CD8-positive, alpha-beta memory T cell (primary cell): ENCODE measurements around the gene BTG3. TPM values are rescaled to one million over a fixed set of nuclear protein-coding genes. Genes with fewer than 3 reads are reported as not detected.

Experiments
- CTCF ChIA-PET: fragments of 350-600 bp; sonication (Branson Sonifier 250); formaldehyde crosslinking; loops from one replicate; lab custom pipeline; 2021; ENCODE audit warnings: antibody characterized with exemption; lab: Charles Lee
- POLR2A ChIA-PET: fragments of 350-600 bp; sonication (Branson Sonifier 250); formaldehyde crosslinking; loops from one replicate; lab custom pipeline; 2021; ENCODE audit warnings: antibody characterized with exemption; lab: Charles Lee
- DNase-seq, 5 donors: peaks; one replicate each; pipeline versions ENCODE4 v3.0.0 to v3.0.0-alpha.2; 2020 to 2022; ENCODE audit warnings: mixed read lengths in 1 of 5
- H3K27ac ChIP-seq: one replicate; pipeline ENCODE4 v1.7.0; 2013; ENCODE audit warnings: low read depth, mild to moderate bottlenecking, low read length, moderate library complexity
- H3K27me3 ChIP-seq: 2 replicates; pipeline ENCODE4 v1.7.0; 2013; ENCODE audit warnings: low read length, mild to moderate bottlenecking; ENCODE audit not compliant: insufficient read depth, poor library complexity, severe bottlenecking
- H3K36me3 ChIP-seq: 2 replicates; pipeline ENCODE4 v1.7.0; 2013; ENCODE audit warnings: mild to moderate bottlenecking, low read length, moderate library complexity; ENCODE audit not compliant: insufficient read depth
- H3K4me1 ChIP-seq: 2 replicates; pipeline ENCODE4 v1.7.0; 2013; ENCODE audit warnings: mild to moderate bottlenecking, low read length, moderate library complexity; ENCODE audit not compliant: insufficient read depth
- H3K4me3 ChIP-seq: 2 replicates; pipeline ENCODE4 v1.7.0; 2013; ENCODE audit warnings: mild to moderate bottlenecking, low read length
- H3K9me3 ChIP-seq: 2 replicates; pipeline ENCODE4 v1.7.0; 2013; ENCODE audit warnings: mild to moderate bottlenecking, low read length
- H3K27ac Mint-ChIP-seq, 8 donors: one replicate each; pipeline ENCODE4 v1.8.0; 2020 to 2021; ENCODE audit warnings: mixed read lengths in 8 of 8, mild to moderate bottlenecking in 6 of 8, inconsistent platforms in 3 of 8, moderate library complexity in 3 of 8
- H3K27me3 Mint-ChIP-seq, 2 donors: one replicate each; pipeline ENCODE4 v1.8.0; 2020 to 2021; ENCODE audit warnings: mixed read lengths in 2 of 2, mild to moderate bottlenecking in 1 of 2, moderate library complexity in 1 of 2
- H3K36me3 Mint-ChIP-seq, 3 donors: one replicate each; pipeline ENCODE4 v1.8.0; 2020 to 2021; ENCODE audit warnings: mixed read lengths in 3 of 3, inconsistent platforms in 1 of 3, mild to moderate bottlenecking in 1 of 3
- H3K4me1 Mint-ChIP-seq, 3 donors: one replicate each; pipeline ENCODE4 v1.8.0; 2020 to 2021; ENCODE audit warnings: mixed read lengths in 3 of 3, inconsistent platforms in 1 of 3, mild to moderate bottlenecking in 1 of 3
- H3K4me3 Mint-ChIP-seq, 7 donors: one replicate each; pipeline ENCODE4 v1.8.0; 2020 to 2021; ENCODE audit warnings: mixed read lengths in 7 of 7, mild to moderate bottlenecking in 6 of 7, moderate library complexity in 4 of 7, inconsistent platforms in 2 of 7
- H3K9me3 Mint-ChIP-seq, 5 donors: one replicate each; pipeline ENCODE4 v1.8.0; 2020 to 2022; ENCODE audit warnings: mixed read lengths in 5 of 5, mild to moderate bottlenecking in 3 of 5, moderate library complexity in 2 of 5, inconsistent platforms in 1 of 5
- polyA plus RNA-seq: library from polyadenylated mRNA; unstranded; fragments of 300-500 nt; fragmentation: Illumina TruSeq; gene quantifications from one replicate; pipeline ENCODE4 v1.2.3, GENCODE V29; 2021
- total RNA-seq, 2 experiments: library from RNA; stranded (reverse); gene quantifications; one replicate each; pipeline ENCODE4 v1.2.3, GENCODE V29; 2021

Gene BTG3
- total and polyA plus RNA-seq, 3 experiments from 2014 or later = 11.5 to 45.7 (median 43.1) TPM

DNA sequence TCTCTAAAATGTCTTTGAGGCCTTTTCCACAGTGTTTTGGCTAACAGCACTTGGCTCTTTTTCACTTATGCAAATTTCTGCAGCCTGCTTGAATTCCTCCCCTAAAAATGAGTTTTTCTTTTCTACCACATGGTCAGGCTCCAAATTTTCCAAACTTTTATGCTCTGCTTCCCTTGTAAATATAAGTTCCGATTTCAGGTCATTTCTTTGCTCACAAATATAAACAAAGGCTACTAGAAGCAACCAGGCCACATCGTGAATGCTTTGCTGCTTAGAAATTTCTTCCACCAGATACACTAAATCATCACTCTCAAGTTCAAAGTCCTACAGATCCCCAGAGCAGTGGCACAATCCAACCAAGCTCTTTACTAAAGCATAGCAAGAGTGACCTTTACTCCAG, 28.1 kb upstream of the BTG3 start:
- peak overlapping the region in 1 of 8 donors; percentile 9 for H3K27ac Mint-ChIP-seq

GRCh38 chr21:17636711-17637110, 24.0 kb upstream of the BTG3 start:
- ChIA-PET CTCF (interaction anchor here (0.7 kb wide), 1 partner anchor 28 kb away, joined by 3 read pairs; no protein-coding TSS in a partner anchor), POLR2A (no interaction called here)

More for the DNA sequence above, 28.1 kb upstream of the BTG3 start:
- peaks cover 5 to 11% (median 10%) of the 10 kb centered on the region in 3 donors for H3K4me1 Mint-ChIP-seq
- no peaks in the 10 kb centered on the region for H3K4me1 ChIP-seq
- H3K4me3 ChIP-seq = no peak overlapping the region
- ChIA-PET POLR2A (no interaction called here), CTCF (interaction anchor here (2.5 kb wide), 1 partner anchor 285 kb away, joined by 9 read pairs; no protein-coding TSS in a partner anchor)
- H3K27me3 ChIP-seq = no peaks in the 10 kb centered on the region
- DNase-seq = no peak
- H3K9me3 Mint-ChIP-seq = peaks cover 2 to 6% (median 4%) of the 10 kb centered on the region in 5 donors
- H3K9me3 ChIP-seq = no peaks in the 10 kb centered on the region
- peaks cover 0 to 16% (median 4%) of the 10 kb centered on the region in 3 donors for H3K36me3 Mint-ChIP-seq
- no peak overlapping the region for H3K4me3 Mint-ChIP-seq
- H3K27ac ChIP-seq = no peak overlapping the region
- H3K27me3 Mint-ChIP-seq = peaks cover 0 to 4% of the 10 kb centered on the region in 2 donors
- no peaks in the 10 kb centered on the region for H3K36me3 ChIP-seq

DNA sequence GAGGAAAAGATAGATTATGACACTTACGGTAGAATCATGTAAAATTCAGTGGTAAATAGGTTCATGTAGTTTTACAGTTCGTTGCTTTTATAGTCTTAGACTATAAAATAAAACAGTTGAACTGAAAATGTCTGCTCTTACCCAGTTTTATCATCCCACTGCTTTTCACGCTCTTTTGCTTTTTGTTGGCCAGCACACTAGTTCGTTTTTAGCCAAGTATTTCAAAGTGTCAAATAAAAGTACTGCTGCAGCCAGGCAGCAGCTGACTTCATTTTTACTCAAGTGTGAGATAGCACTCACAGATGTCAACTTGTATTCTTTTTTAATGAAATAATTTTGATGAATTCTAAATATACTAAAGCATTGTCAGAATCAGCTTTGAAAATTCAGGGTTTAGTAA, 18.5 kb upstream of the BTG3 start:
- Mint-ChIP-seq H3K27ac (no peak overlapping the region), H3K4me1 (no peaks in the 10 kb centered on the region), H3K4me3 (no peak overlapping the region), H3K9me3 (no peaks in the 10 kb centered on the region), H3K36me3 (no peaks in the 10 kb centered on the region), H3K27me3 (peaks cover 3 to 14% of the 10 kb centered on the region in 2 donors)
- Histone ChIP-seq H3K36me3 (no peaks in the 10 kb centered on the region), H3K27ac (no peak overlapping the region), H3K27me3 (peaks cover 3% of the 10 kb centered on the region), H3K4me1 (no peaks in the 10 kb centered on the region), H3K9me3 (no peaks in the 10 kb centered on the region), H3K4me3 (no peak overlapping the region)
- DNase-seq = no peak
- ChIA-PET CTCF (no interaction called here), POLR2A (no interaction called here)

More at GRCh38 chr21:17636711-17637110, 24.0 kb upstream of the BTG3 start:
- no peaks in the 10 kb centered on the region for H3K36me3 ChIP-seq
- Mint-ChIP-seq H3K4me1 (peaks cover 0 to 2% (median 0%) of the 10 kb centered on the region in 3 donors), H3K9me3 (peaks cover 2 to 6% (median 4%) of the 10 kb centered on the region in 5 donors), H3K27ac (no peak overlapping the region), H3K4me3 (no peak overlapping the region), H3K27me3 (peaks cover 0 to 4% of the 10 kb centered on the region in 2 donors), H3K36me3 (peaks cover 0 to 16% (median 4%) of the 10 kb centered on the region in 3 donors)
- no peaks in the 10 kb centered on the region for H3K4me1 ChIP-seq
- no peak for DNase-seq
- no peak overlapping the region for H3K27ac ChIP-seq
- H3K4me3 ChIP-seq = no peak overlapping the region
- no peaks in the 10 kb centered on the region for H3K9me3 ChIP-seq
- no peaks in the 10 kb centered on the region for H3K27me3 ChIP-seq

GRCh38 chr21:17622018-17622417, 9.3 kb upstream of the BTG3 start:
- Histone ChIP-seq H3K9me3 (no peaks in the 10 kb centered on the region), H3K4me1 (no peaks in the 10 kb centered on the region), H3K27me3 (peaks cover 5% of the 10 kb centered on the region), H3K27ac (no peak overlapping the region), H3K36me3 (no peaks in the 10 kb centered on the region), H3K4me3 (no peak overlapping the region)
- Mint-ChIP-seq H3K36me3 (no peaks in the 10 kb centered on the region), H3K9me3 (no peaks in the 10 kb centered on the region), H3K27me3 (peaks cover 3 to 29% of the 10 kb centered on the region in 2 donors), H3K4me1 (no peaks in the 10 kb centered on the region), H3K27ac (no peak overlapping the region), H3K4me3 (no peak overlapping the region)
- no peak for DNase-seq
- ChIA-PET CTCF (no interaction called here), POLR2A (no interaction called here)

- no peaks in the 10 kb centered on the region for H3K27me3 ChIP-seq
- H3K27ac ChIP-seq = no peak overlapping the region
- ChIA-PET POLR2A (no interaction called here), CTCF (no interaction called here)
- H3K4me1 ChIP-seq = no peaks in the 10 kb centered on the region
- H3K36me3 ChIP-seq = no peaks in the 10 kb centered on the region
- Mint-ChIP-seq H3K27ac (peak overlapping the region in 1 of 8 donors; percentile 58), H3K4me3 (peak overlapping the region in 1 of 7 donors; percentile 24), H3K9me3 (no peaks in the 10 kb centered on the region), H3K27me3 (no peaks in the 10 kb centered on the region), H3K36me3 (peaks cover 0 to 4% (median 0%) of the 10 kb centered on the region in 3 donors), H3K4me1 (peaks cover 0 to 7% (median 1%) of the 10 kb centered on the region in 3 donors)
- H3K9me3 ChIP-seq = no peaks in the 10 kb centered on the region
- DNase-seq = no peak
- no peak overlapping the region for H3K4me3 ChIP-seq
These were observed 4.1 kb upstream of the BTG3 start for GRCh38 chr21:17616831-17617230.

- peak in 1 of 5 donors; percentile 1 for DNase-seq
These were observed 558 bp upstream of the BTG3 start for GRCh38 chr21:17613242-17613676.

DNA sequence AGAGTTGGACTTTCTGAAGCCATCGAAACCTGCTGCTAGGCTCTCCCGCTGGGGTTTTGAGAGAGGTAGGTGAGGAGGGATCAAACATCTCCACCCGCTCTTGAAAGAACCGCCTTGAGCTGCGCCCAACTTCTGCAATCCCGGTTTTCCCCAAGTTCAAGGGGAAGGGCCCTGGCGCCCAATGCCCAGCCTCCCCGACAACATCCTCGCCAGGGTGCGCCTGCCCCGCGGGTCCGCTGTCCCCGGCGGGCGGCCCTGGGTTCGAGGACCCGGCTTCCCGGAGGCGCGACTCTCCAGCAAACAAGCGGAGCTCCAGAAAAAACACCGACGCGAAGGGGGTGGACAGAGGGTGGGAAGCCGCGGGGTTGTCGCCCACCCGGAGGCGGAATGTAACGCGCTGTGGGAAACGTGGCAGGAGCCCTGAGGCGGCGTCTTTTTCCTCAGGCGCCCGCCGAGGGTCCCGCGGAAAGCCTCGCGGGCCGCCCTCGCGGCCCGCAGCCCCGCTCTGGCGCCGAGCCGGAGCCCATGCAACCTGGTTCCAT, 607 bp downstream of the BTG3 start:
- DNase-seq = peak in 3 of 5 donors; percentile 3 to 54 (median 27)

More at GRCh38 chr21:17613242-17613676, 558 bp upstream of the BTG3 start:
- Mint-ChIP-seq H3K27ac (peak overlapping the region in 7 of 8 donors; percentile 81 to 92 (median 86)), H3K4me3 (peak overlapping the region; percentile 80 to 92 (median 85)), H3K4me1 (peaks cover 19 to 40% (median 27%) of the 10 kb centered on the region in 3 donors), H3K27me3 (peaks cover 0 to 1% of the 10 kb centered on the region in 2 donors), H3K36me3 (peaks cover 5 to 19% (median 7%) of the 10 kb centered on the region in 3 donors), H3K9me3 (no peaks in the 10 kb centered on the region)
- ChIA-PET POLR2A (no interaction called here), CTCF (interaction anchor here (1.3 kb wide), 1 partner anchor 162 kb away, joined by 3 read pairs; no protein-coding TSS in a partner anchor)
- H3K4me3 ChIP-seq = peak overlapping the region; percentile 36
- peaks cover 10% of the 10 kb centered on the region for H3K4me1 ChIP-seq
- no peaks in the 10 kb centered on the region for H3K27me3 ChIP-seq
- no peaks in the 10 kb centered on the region for H3K9me3 ChIP-seq
- H3K36me3 ChIP-seq = no peaks in the 10 kb centered on the region
- no peak overlapping the region for H3K27ac ChIP-seq

More for the DNA sequence above, 607 bp downstream of the BTG3 start:
- H3K9me3 ChIP-seq = no peaks in the 10 kb centered on the region
- H3K36me3 ChIP-seq = no peaks in the 10 kb centered on the region
- ChIA-PET CTCF (interaction anchor here (1.3 to 1.6 kb wide), 4 partner anchors 26 to 225 kb away, joined by 3 to 4 read pairs (median 3); partner anchors contain the start of gene CXADR), POLR2A (interaction anchor here (1.0 to 1.6 kb wide), 2 partner anchors 99 to 207 kb away, joined by 3 to 6 read pairs; partner anchors contain the start of gene C21orf91)
- peaks cover 8 to 30% (median 9%) of the 10 kb centered on the region in 3 donors for H3K36me3 Mint-ChIP-seq
- peaks cover 10% of the 10 kb centered on the region for H3K4me1 ChIP-seq
- peak overlapping the region; percentile 84 to 100 (median 98) for H3K27ac Mint-ChIP-seq
- H3K9me3 Mint-ChIP-seq = no peaks in the 10 kb centered on the region
- H3K27ac ChIP-seq = peak overlapping the region; percentile 97
- H3K27me3 ChIP-seq = no peaks in the 10 kb centered on the region
- peak overlapping the region; percentile 95 for H3K4me3 ChIP-seq
- H3K4me1 Mint-ChIP-seq = peaks cover 23 to 52% (median 37%) of the 10 kb centered on the region in 3 donors
- peak overlapping the region; percentile 89 to 96 (median 93) for H3K4me3 Mint-ChIP-seq
- peaks cover 0 to 1% of the 10 kb centered on the region in 2 donors for H3K27me3 Mint-ChIP-seq
